GM10248 (cell line): ENCODE measurements around the gene LGR6.

Source experiments
- CTCF ChIA-PET: fragments of 300-600 bp; sonication (Branson Sonifier 250); formaldehyde crosslinking; extraction: SDS; loops from one replicate; lab custom pipeline; 2021; ENCODE audit warnings: antibody characterized with exemption; lab: Yijun Ruan, JAX
- POLR2A ChIA-PET: fragments of 350-650 bp; sonication (Branson Sonifier 250); formaldehyde crosslinking; extraction: SDS; loops from one replicate; lab custom pipeline; 2020; ENCODE audit warnings: antibody characterized with exemption; lab: Yijun Ruan, JAX
- DNase-seq: peaks from one replicate; pipeline ENCODE4 v3.0.0; 2012; ENCODE audit errors: extremely low spot score
- TF ChIP-seq, protein P1 (sequence below): IDR thresholded peaks from 2 replicates; pipeline ENCODE4 v1.5.1; 2012; ENCODE audit warnings: mild to moderate bottlenecking, low read depth; ENCODE audit errors: extremely low read depth, missing control alignments, control extremely low read depth

The LGR6 gene

DNA sequence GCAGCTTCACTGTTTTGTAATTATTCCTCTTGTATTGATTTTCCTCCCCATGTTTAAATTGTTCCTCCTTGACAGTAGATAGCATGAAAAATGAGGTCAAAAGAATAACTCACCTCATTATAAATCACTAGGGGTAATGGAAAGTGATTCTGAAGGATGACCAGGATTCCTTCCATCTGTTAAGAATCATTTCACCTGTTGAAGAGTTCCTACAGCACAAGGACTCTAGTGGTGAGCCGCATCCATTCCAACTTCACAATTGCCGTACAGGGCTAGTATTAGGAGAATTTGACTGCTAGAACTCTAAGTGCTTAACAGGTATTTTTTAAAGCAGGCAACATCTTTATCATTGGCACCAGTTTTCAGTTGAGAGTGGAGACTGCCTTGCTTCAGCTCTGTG lies 168.6 kb downstream of the LGR6 start:
- CTCF ChIA-PET: no interaction called here
- DNase-seq: no peak
- TF ChIP-seq, protein P1, sequence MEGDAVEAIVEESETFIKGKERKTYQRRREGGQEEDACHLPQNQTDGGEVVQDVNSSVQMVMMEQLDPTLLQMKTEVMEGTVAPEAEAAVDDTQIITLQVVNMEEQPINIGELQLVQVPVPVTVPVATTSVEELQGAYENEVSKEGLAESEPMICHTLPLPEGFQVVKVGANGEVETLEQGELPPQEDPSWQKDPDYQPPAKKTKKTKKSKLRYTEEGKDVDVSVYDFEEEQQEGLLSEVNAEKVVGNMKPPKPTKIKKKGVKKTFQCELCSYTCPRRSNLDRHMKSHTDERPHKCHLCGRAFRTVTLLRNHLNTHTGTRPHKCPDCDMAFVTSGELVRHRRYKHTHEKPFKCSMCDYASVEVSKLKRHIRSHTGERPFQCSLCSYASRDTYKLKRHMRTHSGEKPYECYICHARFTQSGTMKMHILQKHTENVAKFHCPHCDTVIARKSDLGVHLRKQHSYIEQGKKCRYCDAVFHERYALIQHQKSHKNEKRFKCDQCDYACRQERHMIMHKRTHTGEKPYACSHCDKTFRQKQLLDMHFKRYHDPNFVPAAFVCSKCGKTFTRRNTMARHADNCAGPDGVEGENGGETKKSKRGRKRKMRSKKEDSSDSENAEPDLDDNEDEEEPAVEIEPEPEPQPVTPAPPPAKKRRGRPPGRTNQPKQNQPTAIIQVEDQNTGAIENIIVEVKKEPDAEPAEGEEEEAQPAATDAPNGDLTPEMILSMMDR: no peak
- POLR2A ChIA-PET: no interaction called here

DNA sequence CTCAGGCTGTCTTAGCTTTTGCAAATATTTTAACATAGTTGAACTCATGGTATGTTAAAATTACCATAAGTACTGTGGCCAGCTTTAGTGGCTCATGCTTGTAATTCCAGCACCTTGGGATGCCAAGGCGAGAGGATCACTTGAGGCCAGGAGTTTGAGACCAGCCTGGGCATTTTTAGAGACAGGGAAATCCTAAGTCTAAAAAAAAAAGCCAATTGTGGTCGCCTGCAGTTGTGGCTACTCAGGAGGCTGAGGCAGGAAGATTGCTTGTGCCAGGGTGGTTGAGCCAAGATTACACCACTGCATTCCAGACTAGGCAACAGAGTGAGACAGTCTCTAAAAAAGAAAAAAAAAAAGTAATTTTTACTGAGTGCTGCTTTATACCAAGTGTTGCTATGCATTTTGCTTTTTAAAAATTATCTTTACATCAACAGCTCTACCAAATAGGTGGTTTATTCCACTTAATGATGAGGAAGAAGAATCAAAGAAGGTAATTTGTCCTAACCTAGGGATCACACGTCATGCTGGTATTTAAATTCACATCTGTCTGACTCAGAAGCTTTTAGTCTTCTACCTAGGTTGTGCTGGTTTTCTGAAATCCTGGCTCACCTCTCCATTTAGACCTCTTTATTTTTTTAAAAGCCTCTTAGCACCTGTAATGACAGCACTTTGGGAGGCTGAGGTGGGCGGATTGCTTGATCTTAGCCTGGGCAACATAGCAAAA lies 171.7 kb downstream of the LGR6 start:
- POLR2A ChIA-PET: no interaction called here
- CTCF ChIA-PET: interaction anchor here (0.7 to 2.1 kb wide), 2 partner anchors 16 to 176 kb away, joined by 3 to 7 read pairs; partner anchors contain the start of gene PPP1R12B
- DNase-seq: no peak
- TF ChIP-seq, protein P1: no peak

DNA sequence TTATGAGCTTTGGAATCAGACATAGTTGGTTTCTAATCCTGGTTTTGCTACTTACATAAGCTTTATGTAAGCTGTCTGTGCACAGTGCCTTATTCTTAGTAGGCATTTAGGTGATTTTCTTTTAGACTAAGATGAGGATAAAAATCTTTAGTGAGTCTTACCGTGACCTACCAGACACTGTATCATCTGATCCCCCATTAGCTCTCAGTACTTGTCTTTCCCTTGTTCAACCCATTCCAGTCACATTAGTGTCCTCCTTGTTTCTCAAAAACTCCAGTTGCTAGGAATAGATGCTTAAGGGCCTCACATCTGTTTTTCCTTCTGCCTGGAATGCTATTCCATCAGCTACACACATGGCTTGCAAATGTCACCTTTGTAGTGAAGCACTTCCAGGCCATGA lies 173.7 kb downstream of the LGR6 start:
- TF ChIP-seq, protein P1: no peak

More for the DNA sequence above, 173.7 kb downstream of the LGR6 start:
- POLR2A ChIA-PET: no interaction called here
- CTCF ChIA-PET: no interaction called here
- no peak for DNase-seq
